H9 (cell line): ENCODE measurements around the gene MT2A. TPM values are rescaled to one million over a fixed set of nuclear protein-coding genes. Genes with fewer than 3 reads are reported as not detected.

Experiments
- DNase-seq: peaks from one replicate; pipeline ENCODE4 v3.0.0-alpha.2; 2017
- H2AFZ ChIP-seq: one replicate; pipeline ENCODE4 v1.6.1; 2013; ENCODE audit warnings: mild to moderate bottlenecking, low read length, control low read depth, moderate library complexity
- H2AK5ac ChIP-seq: 2 replicates; pipeline ENCODE4 v1.6.1; 2013; ENCODE audit warnings: low read length, control low read depth, mixed read lengths; ENCODE audit not compliant: insufficient read length
- H2BK120ac ChIP-seq: one replicate; pipeline ENCODE4 v1.6.1; 2013; ENCODE audit warnings: low read depth, mild to moderate bottlenecking, low read length, control low read depth, inconsistent platforms; ENCODE audit not compliant: poor library complexity, severe bottlenecking
- H2BK12ac ChIP-seq: 2 replicates; pipeline ENCODE4 v1.6.1; 2013; ENCODE audit warnings: low read length, control low read depth, mixed read lengths, low read depth; ENCODE audit not compliant: insufficient read length
- H2BK15ac ChIP-seq: 2 replicates; pipeline ENCODE4 v1.6.1; 2013; ENCODE audit warnings: low read depth, low read length, control low read depth
- H2BK20ac ChIP-seq: one replicate; pipeline ENCODE4 v1.6.1; 2013; ENCODE audit warnings: low read depth, mild to moderate bottlenecking, low read length, control low read depth, inconsistent platforms; ENCODE audit not compliant: poor library complexity, severe bottlenecking
- H2BK5ac ChIP-seq: 2 replicates; pipeline ENCODE4 v1.6.1; 2013; ENCODE audit warnings: low read length, control low read depth, mixed read lengths; ENCODE audit not compliant: insufficient read length
- H3K14ac ChIP-seq: 2 replicates; pipeline ENCODE4 v1.6.1; 2013; ENCODE audit warnings: low read length, control low read depth; ENCODE audit not compliant: insufficient read depth
- H3K18ac ChIP-seq: 2 replicates; pipeline ENCODE4 v1.6.1; 2013; ENCODE audit warnings: low read depth, mild to moderate bottlenecking, mixed read lengths, low read length, control low read depth; ENCODE audit not compliant: insufficient read length
- H3K23ac ChIP-seq: 2 replicates; pipeline ENCODE4 v1.6.1; 2013; ENCODE audit warnings: low read length, control low read depth, mixed read lengths, low read depth; ENCODE audit not compliant: insufficient read length
- H3K23me2 ChIP-seq: 2 replicates; pipeline ENCODE4 v1.6.1; 2013; ENCODE audit warnings: low read depth, mild to moderate bottlenecking, mixed read lengths, low read length, control low read depth; ENCODE audit not compliant: insufficient read length, poor library complexity, severe bottlenecking
- H3K27ac ChIP-seq: 2 replicates; pipeline ENCODE4 v1.5.1; 2013; ENCODE audit warnings: low read length, control low read depth, mixed read lengths, low read depth; ENCODE audit not compliant: insufficient read length
- H3K27me3 ChIP-seq: 2 replicates; pipeline ENCODE4 v1.6.1; 2013; ENCODE audit warnings: low read length, control low read depth, inconsistent platforms; ENCODE audit not compliant: insufficient read depth
- H3K4ac ChIP-seq: 2 replicates; pipeline ENCODE4 v1.6.1; 2013; ENCODE audit warnings: low read depth, mild to moderate bottlenecking, control low read depth, inconsistent platforms, low read length, moderate library complexity
- H3K4me1 ChIP-seq: 2 replicates; pipeline ENCODE4 v1.6.1; 2013; ENCODE audit warnings: low read length, control low read depth, inconsistent platforms; ENCODE audit not compliant: insufficient read depth
- H3K4me2 ChIP-seq: 2 replicates; pipeline ENCODE4 v1.6.1; 2013; ENCODE audit warnings: low read length, control low read depth, mixed read lengths; ENCODE audit not compliant: insufficient read length, insufficient read depth
- H3K56ac ChIP-seq: 2 replicates; pipeline ENCODE4 v1.6.1; 2013; ENCODE audit warnings: low read depth, mild to moderate bottlenecking, mixed read lengths, low read length, control low read depth; ENCODE audit not compliant: insufficient read length
- H3K79me1 ChIP-seq: 2 replicates; pipeline ENCODE4 v1.6.1; 2013; ENCODE audit warnings: low read depth, mild to moderate bottlenecking, moderate library complexity, low read length, control low read depth, inconsistent platforms; ENCODE audit not compliant: insufficient read depth, poor library complexity, severe bottlenecking
- H3K79me2 ChIP-seq: 2 replicates; pipeline ENCODE4 v1.6.1; 2013; ENCODE audit warnings: low read length, control low read depth, inconsistent platforms; ENCODE audit not compliant: insufficient read depth
- H3K9ac ChIP-seq: 2 replicates; pipeline ENCODE4 v1.6.1; 2013; ENCODE audit warnings: low read length, control low read depth, mixed read lengths; ENCODE audit not compliant: insufficient read length; ENCODE audit errors: extremely low read depth
- H3K9me3 ChIP-seq: one replicate; pipeline ENCODE4 v1.6.1; 2013; ENCODE audit warnings: low read depth, low read length, inconsistent platforms; ENCODE audit not compliant: control insufficient read depth
- H3T11ph ChIP-seq: one replicate; pipeline ENCODE4 v1.6.1; 2013; ENCODE audit warnings: mild to moderate bottlenecking, low read length, control low read depth, inconsistent platforms
- H4K20me1 ChIP-seq: one replicate; pipeline ENCODE4 v1.6.1; 2013; ENCODE audit not compliant: control insufficient read depth, insufficient read length, insufficient read depth
- H4K5ac ChIP-seq: 2 replicates; pipeline ENCODE4 v1.6.1; 2013; ENCODE audit warnings: low read depth, mild to moderate bottlenecking, mixed read lengths, low read length, control low read depth; ENCODE audit not compliant: insufficient read length
- H4K8ac ChIP-seq: replicated peaks from 2 replicates; pipeline ENCODE4 v1.6.1; 2013; ENCODE audit warnings: low read length, control low read depth, mixed read lengths, low read depth; ENCODE audit not compliant: insufficient read length
- H4K91ac ChIP-seq: 2 replicates; pipeline ENCODE4 v1.6.1; 2013; ENCODE audit warnings: low read depth, mild to moderate bottlenecking, moderate library complexity, mixed read lengths, low read length, control low read depth; ENCODE audit not compliant: insufficient read length
- H3K27ac Mint-ChIP-seq, 3 experiments: 2 replicates in 2 of 3; 3 replicates in 1 of 3; pipeline ENCODE4 v1.8.0; 2020 to 2021; ENCODE audit warnings: mixed read lengths in 3 of 3, mild to moderate bottlenecking in 1 of 3, moderate library complexity in 1 of 3
- H3K27me3 Mint-ChIP-seq: 2 replicates; pipeline ENCODE4 v1.8.0; 2021; ENCODE audit warnings: low read depth, mild to moderate bottlenecking, moderate library complexity, mixed read lengths
- H3K36me3 Mint-ChIP-seq, 3 experiments: 2 replicates in 2 of 3; 3 replicates in 1 of 3; pipeline ENCODE4 v1.8.0; 2020 to 2021; ENCODE audit warnings: low read depth in 3 of 3, mixed read lengths in 3 of 3; ENCODE audit not compliant: insufficient read depth in 1 of 3
- H3K4me1 Mint-ChIP-seq, 2 experiments: 2 replicates each; pipeline ENCODE4 v1.8.0; 2020; ENCODE audit warnings: mixed read lengths in 2 of 2
- H3K4me3 Mint-ChIP-seq, 2 experiments: 2 replicates in 1 of 2; 3 replicates in 1 of 2; pipeline ENCODE4 v1.8.0; 2020 to 2021; ENCODE audit warnings: mild to moderate bottlenecking in 2 of 2, mixed read lengths in 2 of 2, moderate library complexity in 1 of 2
- H3K9me3 Mint-ChIP-seq, 2 experiments: 2 replicates in 1 of 2; 3 replicates in 1 of 2; pipeline ENCODE4 v1.8.0; 2020; ENCODE audit warnings: mild to moderate bottlenecking in 2 of 2, mixed read lengths in 2 of 2, moderate library complexity in 1 of 2
- WGBS: extraction: QIAGEN DNeasy Blood & Tissue Kit; methylation state at CpG from one replicate; pipeline ENCODE4 v1.1.7; 2013; ENCODE audit warnings: missing lambda C conversion rate, low lambda C conversion rate, mixed read lengths; ENCODE audit not compliant: insufficient read length; ENCODE audit errors: extremely low coverage; 5-methylcytosine and 5-hydroxymethylcytosine counted together
- total RNA-seq: library from RNA; stranded (reverse); gene quantifications from 2 replicates; pipeline ENCODE4 v1.2.1, GENCODE V29; 2021
- TF ChIP-seq, protein P1 (sequence below): fragments of 200-600 bp; sonication (generic); conservative IDR thresholded peaks from 3 replicates; pipeline ENCODE4 v1.8.0; 2021; ENCODE audit warnings: antibody characterized with exemption, mild to moderate bottlenecking

Gene MT2A
- total RNA-seq, 1 experiment from 2014 or later, result 63.1 TPM

DNA sequence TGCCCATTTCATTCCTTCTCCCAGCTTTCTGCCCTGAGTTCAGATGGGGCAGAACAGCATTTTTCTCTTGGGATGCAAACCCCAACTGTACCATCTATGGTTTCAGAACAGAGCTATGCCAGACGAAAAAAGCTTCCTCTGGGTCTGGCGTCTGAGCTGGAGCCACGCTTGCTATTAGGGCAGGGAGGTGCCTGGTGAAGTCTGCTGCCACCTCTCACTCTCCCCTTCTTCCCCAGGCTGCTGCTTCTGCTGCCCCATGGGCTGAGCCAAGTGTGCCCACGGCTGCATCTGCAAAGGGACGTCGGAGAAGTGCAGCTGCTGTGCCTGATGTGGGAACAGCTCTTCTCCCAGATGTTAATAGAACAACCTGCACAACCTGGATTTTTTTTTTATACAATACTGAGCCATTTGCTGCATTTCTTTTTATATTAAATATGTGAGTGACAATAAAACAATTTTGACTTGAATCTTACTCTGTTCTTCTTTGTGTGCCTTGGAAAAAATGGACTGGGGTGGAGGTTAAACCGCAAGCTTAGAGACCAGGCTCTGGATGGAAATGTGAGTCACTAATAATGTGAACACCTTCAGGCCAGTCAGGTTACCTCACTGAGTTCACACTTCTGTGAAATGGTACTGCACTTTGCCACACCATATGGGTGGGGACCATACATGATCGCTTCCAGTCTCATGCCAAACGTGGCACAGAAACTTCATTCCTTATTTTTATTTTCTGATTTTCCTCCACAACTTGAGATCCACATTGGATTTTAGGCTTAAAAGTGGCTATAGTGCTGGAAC lies 28.4 kb downstream of the MT2A start:
- Histone ChIP-seq H3K79me1 (no peaks in the 10 kb centered on the region), H3K23me2 (peaks cover 12% of the 10 kb centered on the region), H3K4me2 (no peak overlapping the region), H2BK12ac (no peak overlapping the region), H3K23ac (no peak overlapping the region), H4K20me1 (no peaks in the 10 kb centered on the region), H2BK5ac (no peak overlapping the region), H3K79me2 (no peaks in the 10 kb centered on the region), H3K4me1 (no peaks in the 10 kb centered on the region), H4K91ac (no peak overlapping the region), H3K9ac (no peak overlapping the region), H3K4ac (no peak overlapping the region), H3K9me3 (no peaks in the 10 kb centered on the region), H3K27me3 (peaks cover 94% of the 10 kb centered on the region), H4K5ac (no peak overlapping the region), H4K8ac (no peak overlapping the region), H3K56ac (no peak overlapping the region), H2BK120ac (no peak overlapping the region), H3T11ph (no peak overlapping the region), H2BK15ac (no peak overlapping the region), H3K27ac (no peak overlapping the region), H2AFZ (no peak overlapping the region), H2AK5ac (no peak overlapping the region), H3K14ac (no peak overlapping the region), H3K18ac (no peak overlapping the region), H2BK20ac (no peak overlapping the region)
- peaks cover 16 to 33% of the 10 kb centered on the region in 2 experiments for H3K4me1 Mint-ChIP-seq
- H3K27ac Mint-ChIP-seq, result peak overlapping the region in 1 of 3 experiments; percentile 16; a peak in 1 of 7 replicates
- TF ChIP-seq, protein P1, sequence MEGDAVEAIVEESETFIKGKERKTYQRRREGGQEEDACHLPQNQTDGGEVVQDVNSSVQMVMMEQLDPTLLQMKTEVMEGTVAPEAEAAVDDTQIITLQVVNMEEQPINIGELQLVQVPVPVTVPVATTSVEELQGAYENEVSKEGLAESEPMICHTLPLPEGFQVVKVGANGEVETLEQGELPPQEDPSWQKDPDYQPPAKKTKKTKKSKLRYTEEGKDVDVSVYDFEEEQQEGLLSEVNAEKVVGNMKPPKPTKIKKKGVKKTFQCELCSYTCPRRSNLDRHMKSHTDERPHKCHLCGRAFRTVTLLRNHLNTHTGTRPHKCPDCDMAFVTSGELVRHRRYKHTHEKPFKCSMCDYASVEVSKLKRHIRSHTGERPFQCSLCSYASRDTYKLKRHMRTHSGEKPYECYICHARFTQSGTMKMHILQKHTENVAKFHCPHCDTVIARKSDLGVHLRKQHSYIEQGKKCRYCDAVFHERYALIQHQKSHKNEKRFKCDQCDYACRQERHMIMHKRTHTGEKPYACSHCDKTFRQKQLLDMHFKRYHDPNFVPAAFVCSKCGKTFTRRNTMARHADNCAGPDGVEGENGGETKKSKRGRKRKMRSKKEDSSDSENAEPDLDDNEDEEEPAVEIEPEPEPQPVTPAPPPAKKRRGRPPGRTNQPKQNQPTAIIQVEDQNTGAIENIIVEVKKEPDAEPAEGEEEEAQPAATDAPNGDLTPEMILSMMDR, result no peak
- no peaks in the 10 kb centered on the region; a peak in 1 of 7 replicates for H3K36me3 Mint-ChIP-seq
- WGBS, result no CpG with 5 or more reads among the region's 9 CpGs
- no peak for DNase-seq
- H3K27me3 Mint-ChIP-seq, result peaks cover 99% of the 10 kb centered on the region
- peaks cover 0 to 11% of the 10 kb centered on the region in 2 experiments; a peak in 2 of 5 replicates for H3K9me3 Mint-ChIP-seq
- 0 out of 5 replicates have a peak overlapping the region, but pooled peaks of 1 of the 2 experiments have one; percentile 81 for H3K4me3 Mint-ChIP-seq
